Right atrium auricular region (tissue), 2 donors: Measurements from ENCODE around the gene LGR6. TPM values are rescaled to one million over a fixed set of nuclear protein-coding genes. Genes with fewer than 3 reads are reported as not detected.

ENCODE experiments used
- total RNA-seq, 2 donors: library from RNA; depleted of rRNA; stranded (reverse); fragments of >200 nt; gene quantifications; one replicate each; pipeline ENCODE4 v1.1.0, GENCODE V29; 2016

The LGR6 gene
- total RNA-seq, 2 donors from 2014 or later, result 5.5 to 17.0 TPM

Other genes with a start within 250 kb of the LGR6 start
- gene LMOD1, start 247.3 kb upstream of the LGR6 start, total RNA-seq, result 10 to 100 TPM; 31.4 to 42.2 TPM
- gene TIMM17A, start 238.3 kb upstream of the LGR6 start, total RNA-seq, result 10 to 100 TPM; 42.7 to 59.1 TPM
- 10 to 100 TPM; 22.4 to 26.1 TPM for gene RNPEP, start 211.2 kb upstream of the LGR6 start, total RNA-seq
- gene ELF3, start 183.2 kb upstream of the LGR6 start, total RNA-seq, result 1 to 10 TPM in 1 of 2 donors, not detected in 1; 1.7 TPM
- under 1 TPM in 1 of 2 donors, not detected in 1; 0.07 TPM for gene GPR37L1, start 70.9 kb upstream of the LGR6 start, total RNA-seq
- 10 to 100 TPM; 30.8 to 41.6 TPM for gene ARL8A, start 49.1 kb upstream of the LGR6 start, total RNA-seq
- under 1 TPM; 0.41 to 0.63 TPM for gene PTPN7, start 33.2 kb upstream of the LGR6 start, total RNA-seq
- 10 to 100 TPM in 1 of 2 donors, 1 to 10 TPM in 1; 9.7 to 10.2 TPM for gene UBE2T, start 148.1 kb downstream of the LGR6 start, total RNA-seq
- gene PPP1R12B, start 154.9 kb downstream of the LGR6 start, total RNA-seq, result 100 to 1,000 TPM; 420 to 821 TPM